GM23338 (cell line): ENCODE results near the gene POLR1A. TPM values are rescaled to one million over a fixed set of nuclear protein-coding genes. Genes with fewer than 3 reads are reported as not detected.

Experiments
- ATAC-seq: fragments of 200-7000 bp; cut with Tn5 transposase; 3 replicates; pipeline ENCODE4 v1.9.1; 2020
- DNase-seq: peaks from one replicate; pipeline ENCODE4 v3.0.0-alpha.2; 2015; ENCODE audit warnings: low spot score
- H2AFZ ChIP-seq: fragments of 200-600 bp; sonication (generic); 2 replicates; pipeline ENCODE4 v1.8.0; 2016; ENCODE audit warnings: antibody characterized with exemption, mild to moderate bottlenecking, moderate library complexity
- H3F3A ChIP-seq: fragments of 200-600 bp; sonication (generic); replicated peaks from 2 replicates; pipeline ENCODE4 v1.8.0; 2017; ENCODE audit warnings: antibody characterized with exemption, mixed run types, low read depth
- H3K27ac ChIP-seq: fragments of 200-600 bp; sonication (generic); 2 replicates; pipeline ENCODE4 v1.6.1; 2016; ENCODE audit warnings: low read depth
- H3K27me3 ChIP-seq: fragments of 200-600 bp; sonication (generic); 2 replicates; pipeline ENCODE4 v1.8.0; 2016; ENCODE audit warnings: mild to moderate bottlenecking, mixed run types, moderate library complexity; ENCODE audit not compliant: insufficient read depth
- H3K36me3 ChIP-seq: fragments of 200-600 bp; sonication (generic); 2 replicates; pipeline ENCODE4 v1.8.0; 2016; ENCODE audit warnings: mild to moderate bottlenecking; ENCODE audit not compliant: insufficient read depth
- H3K4me1 ChIP-seq: fragments of 200-600 bp; sonication (generic); 2 replicates; pipeline ENCODE4 v1.8.0; 2016; ENCODE audit warnings: mild to moderate bottlenecking, moderate library complexity; ENCODE audit not compliant: insufficient read depth
- H3K4me2 ChIP-seq: fragments of 200-600 bp; sonication (generic); 2 replicates; pipeline ENCODE4 v1.7.1; 2017; ENCODE audit warnings: mixed run types
- H3K4me3 ChIP-seq: fragments of 200-600 bp; sonication (generic); 2 replicates; pipeline ENCODE4 v1.6.1; 2016; ENCODE audit warnings: mixed run types
- H3K79me2 ChIP-seq: fragments of 200-600 bp; sonication (generic); replicated peaks from 2 replicates; pipeline ENCODE4 v1.8.0; 2017; ENCODE audit warnings: mild to moderate bottlenecking; ENCODE audit not compliant: insufficient read depth
- H3K9me2 ChIP-seq: fragments of 200-600 bp; sonication (generic); 2 replicates; pipeline ENCODE4 v1.8.0; 2017; ENCODE audit not compliant: insufficient read depth
- H4K20me1 ChIP-seq: fragments of 200-600 bp; sonication (generic); replicated peaks from 2 replicates; pipeline ENCODE4 v1.8.0; 2017; ENCODE audit warnings: mild to moderate bottlenecking; ENCODE audit not compliant: insufficient read depth
- H3K27ac Mint-ChIP-seq: 2 replicates; pipeline ENCODE4 v1.8.0; 2020; ENCODE audit warnings: inconsistent platforms, mild to moderate bottlenecking, moderate library complexity, mixed read lengths
- H3K27me3 Mint-ChIP-seq: 3 replicates; pipeline ENCODE4 v1.8.0; 2022; ENCODE audit warnings: low read depth, mild to moderate bottlenecking, moderate library complexity, mixed read lengths, inconsistent platforms; ENCODE audit not compliant: insufficient read depth, poor library complexity
- H3K36me3 Mint-ChIP-seq: 3 replicates; pipeline ENCODE4 v1.8.0; 2021; ENCODE audit warnings: low read depth, mild to moderate bottlenecking, inconsistent platforms, moderate library complexity, mixed read lengths
- H3K4me1 Mint-ChIP-seq: 3 replicates; pipeline ENCODE4 v1.8.0; 2020; ENCODE audit warnings: mild to moderate bottlenecking, inconsistent platforms, mixed read lengths
- H3K4me3 Mint-ChIP-seq: 3 replicates; pipeline ENCODE4 v1.8.0; 2021; ENCODE audit warnings: moderate library complexity, mild to moderate bottlenecking, inconsistent platforms, mixed read lengths
- H3K9me3 Mint-ChIP-seq: 3 replicates; pipeline ENCODE4 v1.8.0; 2020; ENCODE audit warnings: moderate library complexity, mild to moderate bottlenecking, inconsistent platforms, mixed read lengths
- CREB1 ChIP-seq: fragments of 250-450 bp; sonication (Bioruptor Pico); IDR thresholded peaks from 2 replicates; pipeline ENCODE4 v1.5.0; 2020; ENCODE audit warnings: low read depth, mild to moderate bottlenecking, moderate library complexity
- CTCF ChIP-seq, 2 experiments: fragments of 200-600 bp in 1 of 2; sonication (generic) in 1 of 2; conservative IDR thresholded peaks; 2 replicates each; pipeline versions ENCODE4 v1.5.1 to v1.6.1; 2016 to 2017; ENCODE audit warnings: antibody characterized with exemption in 2 of 2, low read depth in 2 of 2, mild to moderate bottlenecking in 2 of 2, moderate library complexity in 1 of 2
- ETS1 ChIP-seq: IDR thresholded peaks from 2 replicates; pipeline ENCODE4 v1.6.1; 2016; ENCODE audit warnings: antibody characterized with exemption
- EZH2phosphoT487 ChIP-seq: fragments of 200-600 bp; sonication (generic); IDR thresholded peaks from one replicate; pipeline ENCODE4 v1.8.1; 2018; ENCODE audit warnings: antibody characterized with exemption; ENCODE audit not compliant: unreplicated experiment
- POLR2AphosphoS5 ChIP-seq: IDR thresholded peaks from 2 replicates; pipeline ENCODE4 v1.6.1; 2016; ENCODE audit warnings: antibody characterized with exemption, low read depth
- ZNF462 ChIP-seq: fragments of 250-450 bp; sonication (Bioruptor Pico); IDR thresholded peaks from 2 replicates; pipeline ENCODE4 v1.5.0; 2020; ENCODE audit warnings: mild to moderate bottlenecking, moderate library complexity
- polyA plus RNA-seq: library from polyadenylated mRNA; unstranded; fragments of >200 nt; fragmentation: Nextera tagmentation; extraction: Ambion mirVana; gene quantifications from 2 replicates; pipeline ENCODE4 v1.2.1, GENCODE V29; 2016
- total RNA-seq: library from RNA; depleted of rRNA; stranded (reverse); fragments of >200 nt; shearing (Covaris generic); gene quantifications from 2 replicates; pipeline ENCODE4 v1.2.3, GENCODE V29; 2014

The POLR1A gene
- total and polyA plus RNA-seq, 2 experiments from 2014 or later = 13.8 to 43.2 TPM

- peaks cover 14% of the 10 kb centered on the region for H3K36me3 ChIP-seq
Measured at GRCh38 chr2:86026744-86027065, 79.0 kb downstream of the POLR1A start.

More at GRCh38 chr2:86026744-86027065, 79.0 kb downstream of the POLR1A start:
- no peaks in the 10 kb centered on the region for H3K79me2 ChIP-seq
- no peaks in the 10 kb centered on the region for H3K4me1 ChIP-seq
- H3K4me3 ChIP-seq = no peak overlapping the region
- no peaks in the 10 kb centered on the region for H3F3A ChIP-seq
- H3K27me3 ChIP-seq = no peaks in the 10 kb centered on the region
- no peak overlapping the region for H3K4me3 Mint-ChIP-seq
- no peak overlapping the region for H3K27ac Mint-ChIP-seq
- no peak overlapping the region for H3K27ac ChIP-seq
- H3K4me2 ChIP-seq = no peak overlapping the region
- TF ChIP-seq POLR2AphosphoS5 (no peak), ZNF462 (CRISPR knock-in tag) (no peak), ETS1 (no peak), EZH2phosphoT487 (no peak), CTCF (conservative IDR thresholded peaks at IDR 0.05; ENCODE audit: low read depth in 2 of 2) (no peak), CREB1 (CRISPR knock-in tag) (no peak)
- H3K27me3 Mint-ChIP-seq = peaks cover 8% of the 10 kb centered on the region
- no peaks in the 10 kb centered on the region for H3K4me1 Mint-ChIP-seq
- H3K36me3 Mint-ChIP-seq = peaks cover 72% of the 10 kb centered on the region
- H4K20me1 ChIP-seq = no peaks in the 10 kb centered on the region; the same call in 1 of the 2 replicates
- no peak for ATAC-seq
- H3K9me2 ChIP-seq = no peaks in the 10 kb centered on the region
- DNase-seq = no peak
- H3K9me3 Mint-ChIP-seq = no peaks in the 10 kb centered on the region
- no peak overlapping the region for H2AFZ ChIP-seq
